ENCODE data around the gene MED20.

GRCh38 chr6:41941280-41942066, 20.5 kb upstream of the MED20 start, which contains the start of gene CCND3:
- TF ChIP-seq CTCF (IDR thresholded peaks at IDR 0.05) (no peak), POLR2AphosphoS5 (IDR thresholded peaks at IDR 0.05) (peak; percentile 32 to 71 (median 42)), POLR2A (IDR thresholded peaks at IDR 0.05) (no peak), EP300 (IDR thresholded peaks at IDR 0.05) (no peak)

Measured in stomach (tissue), 4 donors.